SIG-M5 (cell line): ENCODE measurements around the gene ARID1B.

ENCODE experiments used
- DNase-seq: peaks from one replicate; lab custom pipeline; 2025; lab: John Stamatoyannopoulos, UW

Gene ARID1B

GRCh38 chr6:157246048-157246630, 469.0 kb downstream of the ARID1B start:
- no peak for DNase-seq

- no peak for DNase-seq
Observed at GRCh38 chr6:157246771-157247484, 469.8 kb downstream of the ARID1B start.

- DNase-seq, result no peak
Observed at GRCh38 chr6:157248264-157248663, 471.1 kb downstream of the ARID1B start.

GRCh38 chr6:157249826-157250225, 472.6 kb downstream of the ARID1B start:
- no peak for DNase-seq

- DNase-seq, result no peak
Observed at GRCh38 chr6:157251586-157252247, 474.5 kb downstream of the ARID1B start.

GRCh38 chr6:157253017-157253416, 475.8 kb downstream of the ARID1B start:
- no peak for DNase-seq

GRCh38 chr6:157253699-157254098, 476.5 kb downstream of the ARID1B start:
- no peak for DNase-seq

- DNase-seq, result no peak
Observed at GRCh38 chr6:157254538-157254937, 477.4 kb downstream of the ARID1B start.

- DNase-seq, result no peak
Observed at GRCh38 chr6:157255079-157255478, 477.9 kb downstream of the ARID1B start.

GRCh38 chr6:157258878-157259277, 481.7 kb downstream of the ARID1B start:
- no peak for DNase-seq

- no peak for DNase-seq
Observed at GRCh38 chr6:157259443-157259842, 482.3 kb downstream of the ARID1B start.
